ENCODE measurements around the gene NEK10. TPM values are rescaled to one million over a fixed set of nuclear protein-coding genes. Genes with fewer than 3 reads are reported as not detected.

NEK10 gene
- total RNA-seq, 3 donors from 2014 or later (not counting 1 experiment from before 2014, with no cell fraction given), result 0.68 to 1.6 (median 0.80) TPM

- Histone ChIP-seq H3K4me1 (ENCODE audit: control insufficient read depth, insufficient read depth, low read length) (no peaks in the 10 kb centered on the region), H3K27me3 (ENCODE audit: control insufficient read depth, insufficient read depth, low read length) (no peaks in the 10 kb centered on the region), H3K9me3 (ENCODE audit: control insufficient read depth, insufficient read depth, low read length) (no peaks in the 10 kb centered on the region), H3K4me3 (ENCODE audit: low read length) (no peak overlapping the region), H3K36me3 (ENCODE audit: control insufficient read depth, insufficient read depth, low read length) (peaks cover 47% of the 10 kb centered on the region), H3K27ac (ENCODE audit: low read length) (no peak overlapping the region)
- intact Hi-C loops (cut with micrococcal nuclease), result no loop called here
- Mint-ChIP-seq H3K27me3 (ENCODE audit: low read depth in 2 of 2) (no peaks in the 10 kb centered on the region), H3K27ac (no peak overlapping the region), H3K36me3 (peaks cover 6% of the 10 kb centered on the region), H3K4me1 (no peaks in the 10 kb centered on the region), H3K4me3 (no peak overlapping the region), H3K9me3 (no peaks in the 10 kb centered on the region)
- DNase-seq (no peak), ATAC-seq (no peak)
- TF ChIP-seq CTCF (IDR thresholded peaks at IDR 0.05), result no peak
- 78% methylated on average over 2 of the region's 3 CpGs for WGBS (ENCODE audit: insufficient coverage)
Observed at GRCh38 chr3:27380433-27381357, 11.5 kb upstream of the NEK10 start.

DNA sequence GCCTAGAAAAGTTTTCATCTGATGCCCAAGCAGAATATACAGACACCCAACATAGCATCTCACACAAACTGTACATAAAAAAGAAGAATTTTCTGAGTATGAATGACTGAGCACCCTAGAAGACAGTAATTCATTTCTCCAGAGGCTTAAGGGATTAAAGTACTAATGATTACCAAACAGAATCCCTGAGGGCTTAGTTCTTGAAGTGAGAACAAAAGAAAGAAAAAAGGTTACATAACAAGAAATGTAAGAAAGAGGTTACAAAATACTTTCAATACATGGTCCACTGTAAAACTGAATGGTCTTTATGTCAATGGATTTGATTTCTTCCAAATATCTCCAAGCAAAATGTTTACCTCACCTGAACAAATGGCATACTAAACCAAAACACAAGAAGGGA, 9.1 kb upstream of the NEK10 start:
- no peaks in the 10 kb centered on the region for H3K9me3 Mint-ChIP-seq
- intact Hi-C loops (cut with micrococcal nuclease), result no loop called here
- ATAC-seq, result no peak
- peaks cover 6% of the 10 kb centered on the region for H3K36me3 Mint-ChIP-seq
- Histone ChIP-seq H3K4me3 (ENCODE audit: low read length) (no peak overlapping the region), H3K27me3 (ENCODE audit: control insufficient read depth, insufficient read depth, low read length) (no peaks in the 10 kb centered on the region), H3K36me3 (ENCODE audit: control insufficient read depth, insufficient read depth, low read length) (peaks cover 31% of the 10 kb centered on the region), H3K4me1 (ENCODE audit: control insufficient read depth, insufficient read depth, low read length) (no peaks in the 10 kb centered on the region), H3K27ac (ENCODE audit: low read length) (no peak overlapping the region), H3K9me3 (ENCODE audit: control insufficient read depth, insufficient read depth, low read length) (no peaks in the 10 kb centered on the region)
- no peaks in the 10 kb centered on the region for H3K4me1 Mint-ChIP-seq
- no peak overlapping the region for H3K4me3 Mint-ChIP-seq
- no peak overlapping the region for H3K27ac Mint-ChIP-seq
- no peaks in the 10 kb centered on the region for H3K27me3 Mint-ChIP-seq (ENCODE audit: low read depth in 2 of 2)
- no peak for DNase-seq
- TF ChIP-seq CTCF (IDR thresholded peaks at IDR 0.05), result no peak

- TF ChIP-seq CTCF (IDR thresholded peaks at IDR 0.05), result no peak
- Histone ChIP-seq H3K27me3 (ENCODE audit: control insufficient read depth, insufficient read depth, low read length) (no peaks in the 10 kb centered on the region), H3K27ac (ENCODE audit: low read length) (no peak overlapping the region), H3K4me1 (ENCODE audit: control insufficient read depth, insufficient read depth, low read length) (no peaks in the 10 kb centered on the region), H3K4me3 (ENCODE audit: low read length) (no peak overlapping the region), H3K36me3 (ENCODE audit: control insufficient read depth, insufficient read depth, low read length) (peaks cover 19% of the 10 kb centered on the region), H3K9me3 (ENCODE audit: control insufficient read depth, insufficient read depth, low read length) (no peaks in the 10 kb centered on the region)
- 98% methylated on average over 4 of the region's 6 CpGs for whole genome bisulfite sequencing (ENCODE audit: insufficient coverage)
- H3K36me3 Mint-ChIP-seq, result peaks cover 4% of the 10 kb centered on the region
- no peaks in the 10 kb centered on the region for H3K27me3 Mint-ChIP-seq (ENCODE audit: low read depth in 2 of 2)
- H3K27ac Mint-ChIP-seq, result no peak overlapping the region
- intact Hi-C loops (cut with micrococcal nuclease), result no loop called here
- no peaks in the 10 kb centered on the region for H3K9me3 Mint-ChIP-seq
- no peaks in the 10 kb centered on the region for H3K4me1 Mint-ChIP-seq
- ATAC-seq (no peak), DNase-seq (no peak)
- H3K4me3 Mint-ChIP-seq, result no peak overlapping the region
Observed at GRCh38 chr3:27376109-27376772, 7.1 kb upstream of the NEK10 start.
